GM19468 (cell line): ENCODE results near the gene APBB2.
"Not testable (repeated sequence)": the region's sequence is repeated elsewhere in the genome, so short reads cannot be mapped to it uniquely, and the experiment has no call there.

Experiments used
- ATAC-seq: cut with Tn5 transposase; IDR thresholded peaks from one replicate; pipeline ENCODE4 v1.9.1; 2021; ENCODE audit warnings: mild to moderate bottlenecking, moderate library complexity, moderate number of reproducible peaks; ENCODE audit not compliant: unreplicated experiment; ENCODE audit errors: extremely low read depth

APBB2 gene

GRCh38 chr4:40993296-40993693 lies 221.0 kb downstream of the APBB2 start:
- ATAC-seq: not testable (repeated sequence)

- peak; percentile 36 for ATAC-seq
Observed at GRCh38 chr4:40992472-40993295, 221.7 kb downstream of the APBB2 start.

GRCh38 chr4:40991908-40992307 lies 222.4 kb downstream of the APBB2 start:
- peak; percentile 65 for ATAC-seq

- ATAC-seq: peak; percentile 3
Observed at GRCh38 chr4:40990899-40991265, 223.5 kb downstream of the APBB2 start.

GRCh38 chr4:40990236-40990898 lies 224.0 kb downstream of the APBB2 start:
- ATAC-seq: peak; percentile 3

- no peak for ATAC-seq
Observed at GRCh38 chr4:40987151-40987550, 227.2 kb downstream of the APBB2 start.

GRCh38 chr4:40986375-40986774 lies 228.0 kb downstream of the APBB2 start:
- no peak for ATAC-seq

- ATAC-seq: no peak
Observed at GRCh38 chr4:40984051-40984450, 230.3 kb downstream of the APBB2 start.

GRCh38 chr4:40980318-40980883 lies 233.9 kb downstream of the APBB2 start:
- no peak for ATAC-seq

GRCh38 chr4:40978548-40978947 lies 235.8 kb downstream of the APBB2 start:
- no peak for ATAC-seq

GRCh38 chr4:40976343-40976742 lies 238.0 kb downstream of the APBB2 start:
- ATAC-seq: no peak

GRCh38 chr4:40972722-40973121 lies 241.6 kb downstream of the APBB2 start:
- ATAC-seq: no peak

- no peak for ATAC-seq
Observed at GRCh38 chr4:40971338-40971737, 243.0 kb downstream of the APBB2 start.

- ATAC-seq: no peak
Observed at GRCh38 chr4:40969501-40969900, 244.8 kb downstream of the APBB2 start.

- no peak for ATAC-seq
Observed at GRCh38 chr4:40967550-40967949, 246.8 kb downstream of the APBB2 start.

GRCh38 chr4:40966091-40966490 lies 248.3 kb downstream of the APBB2 start:
- no peak for ATAC-seq

- ATAC-seq: no peak
Observed at GRCh38 chr4:40963897-40964478, 250.4 kb downstream of the APBB2 start.

GRCh38 chr4:40962551-40963180 lies 251.7 kb downstream of the APBB2 start:
- ATAC-seq: no peak

GRCh38 chr4:40960941-40961340 lies 253.4 kb downstream of the APBB2 start:
- ATAC-seq: no peak

GRCh38 chr4:40957281-40957680 lies 257.1 kb downstream of the APBB2 start:
- no peak for ATAC-seq
